Esophagus mucosa (tissue), 1 donor: ENCODE measurements around the gene ATF6. TPM values are rescaled to one million over a fixed set of nuclear protein-coding genes. Genes with fewer than 3 reads are reported as not detected.

ENCODE experiments used
- ATAC-seq: fragments of 200-7000 bp; cut with Tn5 transposase; one replicate; pipeline ENCODE4 v1.9.1; 2020
- total RNA-seq: library from RNA; stranded (reverse); gene quantifications from one replicate; pipeline ENCODE4 v1.2.4, GENCODE V29; 2023
- donor health status: DM: yes; HTN: yes; CAD: no.

The ATF6 gene
- total RNA-seq, 1 donor from 2014 or later = 11.4 TPM

DNA sequence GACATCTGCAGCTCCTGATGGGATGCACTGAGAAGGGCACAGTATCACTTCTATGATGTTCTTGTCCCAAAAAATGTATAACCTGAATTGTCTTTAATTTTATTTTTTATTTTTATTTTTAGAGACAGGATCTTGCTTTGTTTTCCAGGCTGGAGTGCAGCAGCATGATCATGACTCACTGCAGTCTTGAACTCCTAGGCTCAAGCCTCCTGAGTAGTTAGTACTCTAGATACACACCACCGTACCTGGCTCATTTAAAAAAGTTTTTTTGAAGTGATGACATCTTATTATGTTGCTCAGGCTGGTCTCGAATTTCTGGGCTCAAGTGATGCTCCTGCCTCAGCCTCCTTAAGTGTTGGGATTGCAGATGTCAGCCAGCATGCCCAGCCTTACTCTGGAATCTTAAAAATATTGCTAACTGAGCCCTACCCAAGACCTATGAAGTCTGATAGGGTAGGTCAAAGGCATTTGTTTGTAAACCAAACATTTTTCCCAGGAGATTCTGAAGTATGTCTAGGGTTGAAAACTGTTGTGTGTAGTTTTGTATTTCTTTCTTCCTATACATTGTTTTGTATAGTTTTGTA is 68.9 kb downstream of the ATF6 start:
- no peak for ATAC-seq

DNA sequence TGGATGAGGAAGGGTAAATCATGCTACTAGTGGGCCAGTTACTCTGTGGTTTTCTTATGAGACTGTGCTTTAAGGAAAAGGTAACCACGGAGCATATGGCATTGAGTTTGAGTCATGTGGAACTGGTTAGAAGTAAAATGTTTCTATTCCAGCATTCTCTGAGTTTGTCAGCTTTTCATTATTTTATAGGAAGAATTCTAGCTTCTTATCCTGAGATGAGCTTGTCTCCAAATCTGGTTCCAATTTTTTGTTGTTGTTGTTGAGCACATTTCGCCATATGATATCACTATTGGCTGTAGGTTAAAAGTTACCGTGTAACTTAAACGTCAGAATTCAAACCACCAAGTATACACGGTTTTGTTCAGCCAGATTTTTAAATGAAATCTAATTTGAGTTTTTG is 69.9 kb downstream of the ATF6 start:
- no peak for ATAC-seq

DNA sequence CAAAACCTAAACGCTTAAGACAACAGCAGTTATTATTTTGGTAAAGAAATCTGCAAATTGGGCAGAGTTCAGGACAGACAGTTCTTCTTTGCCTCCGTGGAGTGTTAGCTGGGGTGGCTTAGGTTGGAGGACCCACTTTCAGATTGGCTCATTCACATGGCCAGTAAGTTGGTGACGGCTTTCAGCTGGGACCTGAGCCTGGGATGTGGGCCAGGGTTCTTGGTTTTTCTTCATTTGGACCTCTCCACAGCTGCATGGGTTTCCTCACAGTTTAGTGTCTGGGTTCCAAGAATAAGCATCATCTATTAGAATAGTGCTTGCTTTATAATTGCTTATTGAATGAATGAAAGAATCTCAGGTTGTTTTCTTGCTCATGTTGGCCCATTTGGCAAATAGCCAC is 72.2 kb downstream of the ATF6 start:
- ATAC-seq = no peak

DNA sequence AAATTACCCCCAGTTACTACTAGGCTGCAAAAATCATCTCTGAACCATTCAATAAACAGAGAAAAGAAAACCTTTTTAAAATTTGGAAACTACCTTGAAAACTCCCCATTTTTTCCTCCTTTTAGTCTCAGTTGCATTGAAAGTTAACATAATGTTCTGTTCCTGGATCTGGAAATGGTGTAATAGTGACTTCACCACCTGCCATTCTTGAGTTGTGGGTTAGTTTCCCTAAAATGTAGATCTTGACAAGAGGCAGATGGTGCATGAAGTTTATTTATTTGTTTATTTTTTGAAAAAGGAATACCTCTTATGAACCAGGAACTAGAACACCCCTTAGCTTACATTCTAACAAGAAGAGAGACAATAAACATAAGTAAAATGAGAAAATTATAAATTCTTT is 72.8 kb downstream of the ATF6 start:
- ATAC-seq = no peak

DNA sequence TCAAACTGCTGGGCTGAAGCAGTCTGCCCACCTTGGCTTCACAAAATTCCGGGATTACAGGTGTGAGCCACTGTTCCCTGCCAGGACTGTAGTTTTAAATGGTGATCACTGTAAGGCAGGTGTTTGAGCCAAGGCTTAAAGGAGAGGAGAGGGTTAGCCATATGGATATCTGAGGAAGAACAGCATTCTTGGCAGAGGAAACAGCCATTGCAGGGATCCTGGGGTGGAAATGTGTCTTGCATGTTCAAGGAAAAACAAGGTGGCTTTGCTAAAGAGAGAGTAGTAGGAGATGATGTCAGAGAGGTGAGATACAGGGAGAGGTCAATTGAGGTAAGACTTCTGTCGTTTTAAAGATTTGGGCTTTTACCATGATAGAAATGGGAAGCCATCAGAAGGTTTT is 73.5 kb downstream of the ATF6 start:
- ATAC-seq = no peak

DNA sequence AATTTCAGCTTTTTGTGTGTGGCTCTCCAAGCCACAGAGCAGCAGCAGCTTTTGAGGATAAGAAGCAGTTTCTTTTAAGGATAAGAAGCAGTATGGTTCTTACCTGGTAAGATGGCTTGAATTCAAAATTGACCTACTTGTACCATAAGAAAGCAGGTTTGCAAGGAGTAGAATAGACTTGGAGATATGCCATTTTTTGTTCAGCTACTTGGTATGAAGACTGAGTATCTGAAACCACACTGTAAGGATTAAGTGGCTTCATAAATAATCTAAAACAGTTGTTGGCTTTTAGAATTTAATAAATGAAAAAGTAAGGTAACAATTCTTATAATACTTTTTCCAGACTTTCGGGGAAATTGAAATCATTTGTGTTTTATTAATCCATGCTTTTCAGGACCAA is 74.2 kb downstream of the ATF6 start:
- ATAC-seq = no peak

DNA sequence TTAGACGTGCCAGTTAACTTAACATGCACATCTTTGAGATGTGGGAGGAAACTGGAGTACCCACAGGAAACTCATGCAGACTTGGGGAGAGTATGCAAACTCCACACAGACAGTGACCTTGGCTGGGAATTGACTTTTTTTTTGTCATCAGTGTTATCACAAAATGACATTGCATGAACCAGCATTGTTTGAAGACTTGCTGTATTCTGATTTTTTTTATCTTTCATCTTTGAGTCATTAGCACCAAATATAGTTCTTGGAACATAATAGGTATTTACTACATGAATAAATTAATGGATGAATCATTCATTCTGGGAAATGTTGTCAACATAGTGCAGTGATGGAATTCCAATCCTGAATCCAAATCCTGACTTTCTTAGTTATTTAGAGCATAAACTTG is 77.0 kb downstream of the ATF6 start:
- ATAC-seq = no peak

DNA sequence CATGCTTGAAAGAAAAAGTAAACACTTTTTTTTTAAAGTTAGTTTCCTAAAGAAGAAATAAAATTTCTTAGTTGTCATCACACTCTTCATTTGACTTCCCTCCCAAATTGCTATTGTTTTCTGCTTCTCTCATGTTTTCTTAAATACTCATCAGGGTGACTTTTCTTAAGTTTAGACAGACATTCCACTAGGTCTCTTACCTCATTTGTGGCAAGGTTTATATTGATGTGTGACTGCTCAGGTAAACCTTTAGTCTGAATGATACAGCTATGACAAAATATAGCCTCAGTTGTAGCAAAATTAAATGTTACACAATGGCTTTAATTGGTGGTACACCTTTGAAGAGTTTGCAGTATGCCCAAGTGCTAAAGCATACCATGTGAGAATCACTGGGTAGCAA is 78.6 kb downstream of the ATF6 start:
- no peak for ATAC-seq

DNA sequence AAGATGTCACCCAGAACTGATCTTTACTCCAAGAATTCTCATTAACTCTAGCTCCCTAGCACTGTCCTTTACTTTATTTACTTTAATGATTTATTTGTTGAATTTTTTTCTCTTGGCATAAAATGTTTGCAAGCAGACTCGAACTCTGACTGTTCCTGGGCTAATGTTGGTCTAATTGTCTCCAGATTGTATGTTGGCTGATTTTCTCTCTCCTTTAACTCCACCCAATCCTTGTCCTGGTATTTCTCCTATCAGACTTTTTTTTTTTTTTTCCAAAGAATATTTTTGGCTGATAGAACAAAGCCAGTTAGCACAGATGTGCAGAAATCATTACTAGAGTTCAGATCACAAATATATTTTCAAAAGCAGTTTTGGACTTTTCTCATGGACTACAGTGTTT is 82.6 kb downstream of the ATF6 start:
- ATAC-seq = no peak

DNA sequence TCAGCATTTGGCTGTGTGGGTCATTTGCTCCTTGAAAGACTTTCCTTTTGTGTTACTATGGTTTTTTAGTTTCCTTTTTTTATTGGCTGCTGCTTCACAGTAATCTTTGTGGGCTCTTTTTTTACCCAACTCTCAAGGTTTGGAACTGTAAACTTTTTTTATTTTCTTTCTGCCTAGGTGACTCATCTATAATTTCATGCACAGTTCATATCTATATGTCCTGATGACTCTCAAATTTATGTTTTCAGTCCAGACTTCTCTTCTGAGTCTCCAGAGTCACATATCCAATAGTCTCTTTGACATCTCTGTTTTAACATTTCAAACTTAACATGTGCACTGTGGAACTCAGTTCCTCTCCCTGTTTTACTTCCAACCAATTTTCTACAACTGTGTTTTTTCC is 83.4 kb downstream of the ATF6 start:
- no peak for ATAC-seq

DNA sequence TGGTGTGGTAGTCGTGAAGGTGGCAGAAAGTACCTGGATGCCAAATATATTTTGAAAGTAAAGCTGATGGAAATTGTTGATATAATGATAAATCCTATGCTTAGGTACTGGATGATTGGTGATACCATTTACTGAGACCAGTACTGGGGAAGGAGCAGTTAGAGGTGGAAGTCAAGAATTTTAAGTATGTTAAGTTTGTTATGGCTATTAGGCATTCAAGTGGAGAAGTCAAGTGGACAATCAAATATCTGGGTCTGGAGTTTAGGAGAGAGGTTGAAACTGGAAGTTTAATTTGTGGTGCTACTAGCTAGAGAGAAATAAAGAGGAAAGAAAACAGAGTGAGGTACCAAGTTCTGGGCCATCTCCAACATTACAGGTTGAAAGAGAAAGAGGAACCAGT is 89.1 kb downstream of the ATF6 start:
- no peak for ATAC-seq

DNA sequence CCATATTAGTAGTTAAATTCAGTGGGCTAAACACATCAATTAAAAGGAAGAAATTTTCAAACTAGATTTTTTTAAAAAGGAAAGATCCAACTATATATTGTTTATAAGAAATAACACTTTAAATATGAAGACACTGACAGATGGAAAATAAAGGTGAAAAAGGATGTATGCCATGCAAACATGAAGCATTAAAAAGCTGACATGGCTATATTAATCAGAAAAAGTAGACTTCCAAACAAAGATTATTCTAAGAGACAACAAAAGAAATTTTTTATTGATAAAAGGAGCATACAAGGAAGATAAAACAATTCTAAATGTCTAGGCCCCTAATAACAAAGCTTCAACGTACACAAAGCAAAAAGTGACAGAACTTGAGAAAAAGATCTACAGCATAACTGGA is 92.2 kb downstream of the ATF6 start:
- no peak for ATAC-seq

DNA sequence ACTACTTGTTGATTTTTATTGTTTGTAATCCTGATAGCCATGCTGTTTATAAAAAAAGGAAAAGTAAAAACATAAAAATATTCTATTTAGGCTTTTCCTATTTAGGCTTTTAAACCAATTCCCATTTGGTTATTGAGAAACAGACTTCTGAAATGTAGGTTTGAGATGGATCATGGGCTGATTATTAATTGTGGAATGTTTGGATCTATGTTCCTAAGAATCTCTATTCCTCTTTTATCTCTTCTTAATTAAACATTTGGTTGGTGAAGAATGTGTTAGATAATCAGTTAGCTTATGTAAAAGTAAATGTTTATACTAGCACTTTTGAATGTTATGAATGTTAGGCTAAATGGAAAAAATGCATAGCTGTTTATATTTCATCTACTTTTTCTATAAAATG is 97.4 kb downstream of the ATF6 start:
- no peak for ATAC-seq

DNA sequence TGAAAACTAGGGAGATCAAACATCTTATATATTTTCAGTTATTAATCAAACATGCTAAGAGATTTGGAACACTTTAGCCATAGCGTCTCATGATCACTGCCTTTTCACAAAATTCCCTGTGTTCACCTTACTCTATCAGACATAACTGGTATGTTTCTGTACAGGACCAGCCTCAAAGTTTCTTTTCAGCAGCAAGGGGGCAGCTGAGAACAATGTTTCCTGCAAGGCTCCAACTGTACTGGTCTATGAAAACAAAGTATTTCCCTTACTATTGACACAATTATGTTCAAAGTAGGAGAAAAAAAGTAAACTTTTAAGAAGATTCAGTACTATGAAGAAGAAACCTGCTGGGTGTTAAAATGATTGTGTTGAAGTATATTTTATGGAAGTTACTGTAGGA is 98.5 kb downstream of the ATF6 start:
- ATAC-seq = no peak

DNA sequence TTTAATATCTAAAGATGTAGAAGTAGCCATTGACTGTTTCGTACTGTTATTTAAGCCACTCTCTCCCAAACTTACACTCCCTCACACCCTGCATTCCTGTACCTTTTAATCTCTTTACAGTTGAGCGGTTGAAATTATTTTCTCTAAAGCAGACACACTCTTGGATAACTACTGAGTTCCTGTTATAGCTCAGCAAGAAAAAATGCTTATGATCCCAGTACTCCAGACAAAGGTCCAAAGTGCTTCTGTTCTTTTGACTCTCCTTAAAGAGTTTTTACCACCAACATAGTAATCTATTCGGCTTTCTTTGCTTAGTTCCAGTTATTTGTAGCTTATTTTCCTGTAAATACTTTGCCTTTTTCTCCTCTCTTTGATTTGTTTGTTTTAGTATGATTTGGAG is 100.1 kb downstream of the ATF6 start:
- no peak for ATAC-seq

DNA sequence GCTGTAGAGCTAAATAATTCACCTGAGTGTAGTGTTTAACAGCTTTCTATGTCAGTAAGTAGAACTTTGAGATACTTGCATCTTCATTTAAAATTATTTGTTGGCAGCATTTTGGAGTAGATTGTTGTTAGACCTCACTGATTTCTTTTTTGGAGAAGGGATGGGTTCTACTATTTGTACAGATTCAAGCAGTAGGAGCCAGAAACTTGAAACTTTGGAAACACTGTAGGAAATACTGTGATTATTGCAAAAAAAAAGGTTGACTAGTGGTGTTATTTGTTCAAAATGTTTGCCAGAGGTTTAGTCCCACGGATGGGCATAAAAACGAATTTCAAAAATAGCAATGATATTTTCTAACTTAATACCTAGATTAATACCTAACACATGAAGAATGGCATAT is 102.7 kb downstream of the ATF6 start:
- no peak for ATAC-seq

DNA sequence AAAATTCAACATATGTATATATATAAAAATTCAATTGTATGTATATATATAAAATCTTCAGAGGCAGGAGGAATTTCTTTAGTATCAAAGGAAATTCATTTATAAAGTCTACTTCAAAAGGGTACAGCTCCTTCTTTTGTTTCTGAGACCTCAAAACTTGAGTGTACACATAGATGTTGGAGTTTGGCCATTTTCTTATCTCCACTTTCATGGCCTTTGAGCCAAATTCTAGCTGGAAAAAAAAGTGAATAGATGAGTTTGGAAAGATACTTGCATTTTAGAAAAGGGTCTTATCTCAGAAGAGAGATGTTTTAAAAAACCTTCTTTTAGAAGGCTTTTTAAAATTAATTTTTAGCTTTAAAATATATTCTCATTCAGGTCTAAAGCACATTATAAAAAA is 103.2 kb downstream of the ATF6 start:
- no peak for ATAC-seq

DNA sequence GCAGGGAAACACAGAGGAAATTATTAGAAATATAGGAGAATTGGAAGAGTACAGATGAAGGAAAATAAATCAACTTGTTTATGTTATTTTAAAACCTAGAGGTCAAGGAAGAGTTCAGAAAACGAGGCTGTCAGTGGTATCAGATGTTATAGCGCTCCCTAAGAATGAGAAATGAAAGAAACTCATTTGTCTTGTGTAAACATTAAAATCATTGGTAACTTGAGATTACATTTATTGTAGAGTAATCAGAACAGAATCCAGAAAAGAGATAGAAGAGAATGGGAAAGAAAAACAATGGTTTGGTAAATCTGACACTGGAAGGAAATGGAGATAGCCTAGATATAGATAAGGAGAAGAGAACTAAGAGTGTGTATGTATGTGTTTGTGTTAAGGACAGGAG is 106.4 kb downstream of the ATF6 start:
- ATAC-seq = no peak

DNA sequence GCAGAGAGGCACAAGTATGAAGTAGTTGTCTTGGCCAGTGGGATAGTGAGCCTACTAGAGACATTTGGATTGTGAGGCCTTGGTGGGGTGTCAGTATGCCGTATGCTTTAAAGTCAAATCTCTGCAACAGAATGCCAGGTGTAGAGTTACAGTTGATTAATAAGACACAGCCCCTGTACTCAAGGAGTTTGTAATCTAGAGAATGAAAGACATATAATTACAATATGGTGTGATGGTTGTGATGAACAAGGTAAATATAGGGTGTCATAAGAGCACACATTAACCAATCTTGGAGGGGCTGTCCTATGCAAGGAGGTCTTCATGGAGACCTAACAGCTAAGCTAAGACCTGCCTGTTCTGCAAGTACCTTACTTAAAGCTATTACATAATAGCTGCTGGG is 113.1 kb downstream of the ATF6 start:
- no peak for ATAC-seq

DNA sequence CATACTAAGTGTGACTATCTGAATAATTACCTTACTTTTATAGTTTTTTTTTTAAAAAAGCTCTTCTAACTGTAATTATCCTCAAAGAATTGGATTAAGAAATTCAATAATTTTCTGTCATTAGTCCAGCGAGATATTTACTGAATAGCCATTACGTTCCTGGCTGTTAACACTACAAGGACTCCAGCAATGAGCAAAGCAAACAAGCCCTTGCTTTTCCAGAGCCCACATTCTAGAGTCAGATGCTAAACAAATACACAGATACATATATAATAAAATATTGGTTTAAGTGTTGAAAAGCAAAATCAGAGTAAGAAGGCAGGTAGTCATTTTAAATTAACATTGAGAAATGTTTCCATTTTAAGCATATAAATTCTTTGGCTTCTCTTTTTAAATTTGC is 118.4 kb downstream of the ATF6 start:
- ATAC-seq = no peak

DNA sequence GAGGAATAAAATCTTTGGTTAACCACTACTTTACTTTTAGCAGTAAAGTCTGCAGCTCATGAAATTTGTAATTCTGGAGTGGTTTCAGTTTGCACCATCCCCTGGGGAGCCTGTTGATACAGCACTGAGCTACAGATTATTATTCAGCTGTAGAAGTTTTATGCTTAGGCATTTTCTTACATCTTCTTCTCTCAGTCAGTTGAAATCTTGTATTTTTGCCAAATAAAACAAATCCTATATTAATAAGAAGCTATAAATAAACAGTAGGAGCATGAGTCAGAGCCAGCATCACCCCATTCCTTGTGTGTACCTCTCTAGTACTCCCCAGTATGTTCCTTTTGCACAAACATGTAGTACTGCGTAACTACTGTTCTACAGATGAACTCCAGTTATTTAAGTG is 118.9 kb downstream of the ATF6 start:
- ATAC-seq = peak; percentile 88

DNA sequence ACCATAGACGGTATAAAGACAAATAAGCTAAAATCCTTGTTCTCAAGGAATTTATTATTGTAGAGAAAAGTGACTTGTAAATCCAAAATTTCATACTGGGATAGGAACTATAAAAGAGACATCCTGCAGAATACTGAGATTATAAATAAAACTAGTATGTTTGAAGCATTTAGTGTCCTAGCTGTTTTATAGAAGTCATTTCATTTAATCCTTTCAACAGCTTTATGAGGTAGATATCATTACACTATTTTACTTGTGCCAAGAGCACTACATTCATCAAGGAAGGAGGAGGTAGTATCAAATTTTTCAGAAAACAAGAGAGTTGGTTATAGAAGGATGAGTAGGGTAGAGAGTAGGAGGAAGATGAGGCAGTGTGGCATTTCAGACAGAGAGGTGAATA is 119.6 kb downstream of the ATF6 start:
- ATAC-seq = no peak

DNA sequence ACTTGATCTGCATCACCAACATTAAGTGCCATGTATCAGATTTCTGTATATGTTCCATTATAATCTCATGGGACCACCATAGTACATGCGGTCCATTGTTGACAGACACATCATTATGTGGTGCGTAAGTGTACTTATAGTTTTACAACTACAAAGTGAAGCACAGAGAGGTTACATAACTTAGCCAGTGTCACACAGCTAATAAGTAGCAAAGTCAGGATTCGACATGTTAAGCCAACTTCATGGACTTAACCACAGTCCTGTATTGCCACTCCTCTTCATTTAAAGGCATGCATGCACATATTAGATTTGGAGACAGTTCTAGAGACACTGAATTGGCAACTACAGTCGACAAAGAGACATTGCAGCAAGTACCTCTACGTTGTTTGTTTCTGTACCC is 120.5 kb downstream of the ATF6 start:
- no peak for ATAC-seq

DNA sequence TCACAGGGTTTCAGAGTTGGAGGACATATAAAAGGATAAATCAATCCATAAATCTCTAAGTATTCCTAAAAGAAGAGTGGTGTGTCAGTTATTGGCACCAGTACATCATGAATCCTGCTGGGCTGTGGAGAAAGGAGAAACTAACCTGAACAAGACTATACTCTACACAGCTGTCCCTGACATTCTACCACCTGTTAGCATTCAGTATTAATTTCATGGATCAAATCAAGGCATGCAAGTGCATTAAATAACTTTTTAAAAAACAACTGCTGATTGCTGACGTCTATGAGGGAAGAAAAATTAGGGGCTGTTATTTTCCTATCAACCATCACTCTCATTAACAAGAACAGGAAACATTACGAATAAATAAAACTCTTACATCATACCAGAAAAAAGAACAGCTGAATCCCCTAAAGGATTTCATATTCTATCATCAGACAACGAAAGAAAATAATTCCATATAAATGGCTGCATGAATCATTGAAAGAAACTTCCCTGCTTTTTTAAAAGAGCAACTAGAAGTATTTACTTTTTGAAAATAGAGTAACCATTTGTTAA is 121.7 kb downstream of the ATF6 start:
- ATAC-seq = no peak

DNA sequence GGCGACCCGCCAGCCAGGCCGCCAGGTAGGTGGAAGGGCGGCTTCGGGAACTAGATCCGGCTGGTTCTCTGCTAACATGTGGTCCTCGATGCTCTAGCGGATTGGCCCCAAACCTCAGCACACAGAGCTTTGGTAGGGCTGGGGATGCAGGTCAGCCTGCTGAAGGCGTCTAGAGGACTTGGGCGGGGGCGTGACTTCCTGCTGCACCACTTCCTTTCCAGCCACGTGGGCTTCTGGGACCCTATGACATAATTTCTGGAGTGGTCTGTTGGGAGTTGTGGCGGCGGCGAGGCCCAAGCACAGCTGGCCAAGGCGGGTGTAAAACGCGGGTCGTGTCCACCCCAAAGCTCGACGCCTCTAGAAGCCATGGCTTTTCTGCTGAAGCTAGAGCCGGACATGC is 124.5 kb downstream of the ATF6 start:
- no peak for ATAC-seq

DNA sequence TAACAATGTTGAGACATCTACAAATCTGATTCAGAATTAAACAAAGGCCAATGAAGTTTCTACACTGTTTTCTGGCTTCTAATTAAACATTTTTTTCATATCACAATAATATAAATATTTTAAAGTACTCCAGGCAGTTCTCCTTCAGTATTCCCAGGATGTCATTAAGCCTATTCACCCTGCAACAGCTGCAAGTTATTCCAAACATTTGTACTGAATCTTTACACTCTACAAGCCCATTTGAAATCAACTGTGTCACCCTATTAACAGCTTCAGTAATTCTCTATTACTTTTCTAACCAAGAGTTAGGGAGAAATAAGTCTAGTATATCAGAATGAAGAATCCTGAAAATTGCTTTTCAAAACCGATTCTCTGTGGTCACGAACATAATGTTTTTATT is 133.0 kb downstream of the ATF6 start:
- ATAC-seq = no peak
